H1 (cell line): Measurements from ENCODE around the gene BLTP3B. TPM values are rescaled to one million over a fixed set of nuclear protein-coding genes. Genes with fewer than 3 reads are reported as not detected.

Source experiments
- CTCF ChIA-PET: fragments of 300-600 bp; sonication (Branson Sonifier 250); formaldehyde crosslinking; loops from one replicate; lab custom pipeline; 2021; ENCODE audit not compliant: partially characterized antibody; lab: Charles Lee
- POLR2A ChIA-PET: fragments of 300-600 bp; sonication (Branson Sonifier 250); formaldehyde crosslinking; loops from one replicate; lab custom pipeline; 2021; ENCODE audit warnings: inconsistent platforms; ENCODE audit not compliant: partially characterized antibody; lab: Charles Lee
- DNase-seq, 2 experiments: peaks; one replicate each; pipeline versions ENCODE4 v3.0.0 to v3.0.0-alpha.2; 2010 to 2022; ENCODE audit warnings: low spot score in 2 of 2, low read depth in 1 of 2, mixed read lengths in 1 of 2
- FAIRE-seq: peaks from 2 replicates; lab custom pipeline; 2011; peaks lifted over from hg19 to GRCh38; lab: Jason Lieb, UNC
- H2AFZ ChIP-seq: 2 replicates; pipeline ENCODE4 v1.8.1; 2012; ENCODE audit warnings: low read length, inconsistent platforms
- H2AK5ac ChIP-seq: 2 replicates; pipeline ENCODE4 v1.6.1; 2013; ENCODE audit warnings: low read depth, low read length
- H2BK120ac ChIP-seq: replicated peaks from 2 replicates; pipeline ENCODE3; 2013; ENCODE audit warnings: low read depth, low read length, inconsistent platforms
- H2BK12ac ChIP-seq: 2 replicates; pipeline ENCODE4 v1.6.1; 2013; ENCODE audit warnings: low read depth, low read length
- H2BK15ac ChIP-seq: 2 replicates; pipeline ENCODE4 v1.6.1; 2013; ENCODE audit warnings: low read length
- H2BK20ac ChIP-seq: 2 replicates; pipeline ENCODE4 v1.6.1; 2013; ENCODE audit warnings: low read length
- H2BK5ac ChIP-seq: 2 replicates; pipeline ENCODE4 v1.6.1; 2013; ENCODE audit warnings: low read depth, low read length
- H3K14ac ChIP-seq: 2 replicates; pipeline ENCODE4 v1.6.1; 2013; ENCODE audit warnings: inconsistent platforms; ENCODE audit not compliant: insufficient read length
- H3K18ac ChIP-seq: 2 replicates; pipeline ENCODE4 v1.6.1; 2013; ENCODE audit warnings: low read length; ENCODE audit errors: extremely low read depth
- H3K23ac ChIP-seq: 2 replicates; pipeline ENCODE4 v1.6.1; 2013; ENCODE audit warnings: inconsistent platforms; ENCODE audit not compliant: insufficient read length
- H3K23me2 ChIP-seq: 2 replicates; pipeline ENCODE4 v1.6.1; 2013; ENCODE audit warnings: low read depth, low read length
- H3K27ac ChIP-seq: 2 replicates; pipeline ENCODE4 v1.6.1; 2011; ENCODE audit warnings: low read depth, low read length, inconsistent platforms
- H3K27me3 ChIP-seq, 4 experiments: replicated peaks in 1 of 4; 1 replicate in 1 of 4; 2 replicates in 3 of 4; pipeline versions ENCODE4 v1.6.1 to v1.8.1; 2011 to 2013; ENCODE audit warnings: low read length in 3 of 4, mild to moderate bottlenecking in 3 of 4, inconsistent platforms in 2 of 4, mixed read lengths in 2 of 4, moderate library complexity in 1 of 4; ENCODE audit not compliant: control insufficient read depth in 3 of 4, insufficient read depth in 3 of 4; ENCODE audit errors: extremely low read depth in 1 of 4
- H3K36me3 ChIP-seq, 4 experiments: 2 replicates each; pipeline versions ENCODE4 v1.6.1 to v1.8.1; 2011 to 2013; ENCODE audit warnings: mild to moderate bottlenecking in 4 of 4, low read length in 3 of 4, moderate library complexity in 2 of 4, control low read depth in 1 of 4, inconsistent platforms in 1 of 4; ENCODE audit not compliant: insufficient read depth in 4 of 4, control insufficient read depth in 2 of 4
- H3K4ac ChIP-seq: replicated peaks from 2 replicates; pipeline ENCODE3; 2013; ENCODE audit warnings: low read length, low read depth, mixed read lengths, inconsistent platforms; ENCODE audit not compliant: insufficient read length
- H3K4me1 ChIP-seq, 4 experiments: replicated peaks in 1 of 4; 1 replicate in 1 of 4; 2 replicates in 3 of 4; pipeline versions ENCODE4 v1.6.1 to v1.8.1; 2011 to 2013; ENCODE audit warnings: low read length in 3 of 4, inconsistent platforms in 2 of 4, mixed read lengths in 1 of 4; ENCODE audit not compliant: insufficient read depth in 4 of 4, control insufficient read depth in 3 of 4
- H3K4me2 ChIP-seq, 2 experiments: 2 replicates each; pipeline versions ENCODE4 v1.6.1 to v1.8.1; 2011 to 2013; ENCODE audit warnings: low read depth in 2 of 2, low read length in 2 of 2, control low read depth in 1 of 2, inconsistent platforms in 1 of 2, mild to moderate bottlenecking in 1 of 2; ENCODE audit not compliant: insufficient read depth in 1 of 2
- H3K4me3 ChIP-seq, 4 experiments: fragments of 200-600, 300-600 bp in 1 of 4; sonication (generic), shearing (Covaris generic), sonication (Bioruptor Twin) in 1 of 4; 2 replicates each; pipeline versions ENCODE4 v1.5.1 to v1.8.1; 2011 to 2016; ENCODE audit warnings: low read length in 4 of 4, low read depth in 3 of 4, control low read depth in 2 of 4, inconsistent platforms in 2 of 4, mild to moderate bottlenecking in 2 of 4, mixed read lengths in 1 of 4, moderate library complexity in 1 of 4; ENCODE audit not compliant: insufficient read depth in 2 of 4; ENCODE audit errors: extremely low read depth in 1 of 4
- H3K56ac ChIP-seq: replicated peaks from 2 replicates; pipeline ENCODE3; 2013; ENCODE audit warnings: low read depth, mild to moderate bottlenecking, mixed read lengths, low read length, inconsistent platforms; ENCODE audit not compliant: insufficient read length
- H3K79me1 ChIP-seq: 2 replicates; pipeline ENCODE4 v1.6.1; 2013; ENCODE audit warnings: low read depth, low read length, control low read depth
- H3K79me2 ChIP-seq, 2 experiments: 2 replicates each; pipeline versions ENCODE4 v1.6.1 to v1.8.1; 2012 to 2013; ENCODE audit warnings: low read length in 2 of 2, mild to moderate bottlenecking in 2 of 2, inconsistent platforms in 1 of 2; ENCODE audit not compliant: insufficient read depth in 2 of 2, control insufficient read depth in 1 of 2
- H3K9ac ChIP-seq, 4 experiments: replicated peaks in 1 of 4; 1 replicate in 1 of 4; 2 replicates in 3 of 4; pipeline versions ENCODE4 v1.6.1 to v1.8.1; 2011 to 2013; ENCODE audit warnings: low read depth in 3 of 4, low read length in 3 of 4, control low read depth in 2 of 4, mild to moderate bottlenecking in 2 of 4, moderate library complexity in 2 of 4, inconsistent platforms in 1 of 4; ENCODE audit errors: extremely low read depth in 1 of 4
- H3K9me3 ChIP-seq, 2 experiments: 2 replicates each; pipeline versions ENCODE4 v1.6.1 to v1.8.1; 2012 to 2013; ENCODE audit warnings: mild to moderate bottlenecking in 2 of 2, moderate library complexity in 2 of 2, control low read depth in 1 of 2, inconsistent platforms in 1 of 2, low read depth in 1 of 2, low read length in 1 of 2, mixed read lengths in 1 of 2; ENCODE audit not compliant: insufficient read depth in 2 of 2
- H4K20me1 ChIP-seq, 2 experiments: replicated peaks in 1 of 2; 2 replicates each; pipeline versions ENCODE3 to v1.8.1; 2011 to 2013; ENCODE audit warnings: inconsistent platforms in 2 of 2, low read length in 2 of 2, mild to moderate bottlenecking in 1 of 2; ENCODE audit not compliant: insufficient read depth in 2 of 2, control insufficient read depth in 1 of 2
- H4K5ac ChIP-seq: 2 replicates; pipeline ENCODE4 v1.6.1; 2013; ENCODE audit warnings: low read length, low read depth, mixed read lengths, inconsistent platforms; ENCODE audit not compliant: insufficient read length
- H4K8ac ChIP-seq: 2 replicates; pipeline ENCODE4 v1.8.0; 2013; ENCODE audit warnings: mild to moderate bottlenecking, moderate library complexity, low read length, inconsistent platforms; ENCODE audit not compliant: insufficient read depth; ENCODE audit errors: extremely low read depth
- H4K91ac ChIP-seq: replicated peaks from 2 replicates; pipeline ENCODE3; 2013; ENCODE audit warnings: low read length, mixed read lengths, inconsistent platforms; ENCODE audit not compliant: insufficient read length
- ASH2L ChIP-seq: fragments of 200-600, 300-600 bp; sonication (generic); IDR thresholded peaks from one replicate; pipeline ENCODE4 v1.7.1; 2017; ENCODE audit warnings: low read length
- BRCA1 ChIP-seq: IDR thresholded peaks from 2 replicates; pipeline ENCODE4 v1.6.1; 2012; ENCODE audit warnings: low read depth, low read length, improper control_type of control experiment
- CBX8 ChIP-seq: fragments of 300-800, 300-1000 bp; sonication (generic); IDR thresholded peaks from 2 replicates; pipeline ENCODE4 v1.7.1; 2016; ENCODE audit warnings: low read depth, low read length, borderline replicate concordance
- EGR1 ChIP-seq: IDR thresholded peaks from 2 replicates; pipeline ENCODE4 v1.6.1; 2011; ENCODE audit warnings: low read depth, low read length, borderline replicate concordance
- HDAC6 ChIP-seq: IDR thresholded peaks from one replicate; pipeline ENCODE4 v1.7.1; 2012; ENCODE audit warnings: low read depth, mild to moderate bottlenecking, inconsistent platforms, low read length, moderate library complexity
- KDM1A ChIP-seq: fragments of 200-600, 300-600 bp; sonication (generic); IDR thresholded peaks from 2 replicates; pipeline ENCODE4 v1.7.1; 2016; ENCODE audit warnings: mild to moderate bottlenecking, low read length, borderline replicate concordance
- MAX ChIP-seq: IDR thresholded peaks from 2 replicates; pipeline ENCODE4 v1.6.1; 2012; ENCODE audit warnings: inconsistent platforms
- PHF8 ChIP-seq: fragments of 200-600 bp; sonication (generic); conservative IDR thresholded peaks from 2 replicates; pipeline ENCODE4 v1.7.1; 2012; ENCODE audit warnings: low read depth, mild to moderate bottlenecking, inconsistent platforms, low read length, moderate library complexity
- POLR2A ChIP-seq, 2 experiments: IDR thresholded peaks; 1 replicate in 1 of 2; 2 replicates in 1 of 2; pipeline ENCODE4 v1.6.1; 2011; ENCODE audit warnings: low read depth in 2 of 2, low read length in 2 of 2, mild to moderate bottlenecking in 2 of 2; ENCODE audit errors: control extremely low read depth in 1 of 2
- POLR2AphosphoS5 ChIP-seq: IDR thresholded peaks from 2 replicates; pipeline ENCODE4 v1.6.1; 2011; ENCODE audit warnings: low read depth, low read length
- RAD21 ChIP-seq, 2 experiments: IDR thresholded peaks in 1 of 2; conservative IDR thresholded peaks in 1 of 2; 2 replicates each; pipeline ENCODE4 v1.6.1; 2011; ENCODE audit warnings: low read depth in 2 of 2, low read length in 2 of 2, improper control_type of control experiment in 1 of 2, inconsistent platforms in 1 of 2, mild to moderate bottlenecking in 1 of 2, moderate library complexity in 1 of 2
- RNF2 ChIP-seq: fragments of 200-900, 300-1000 bp; sonication (generic); IDR thresholded peaks from 2 replicates; pipeline ENCODE4 v1.7.1; 2016; ENCODE audit warnings: borderline replicate concordance, low read depth, mild to moderate bottlenecking, antibody characterized with exemption, low read length; ENCODE audit not compliant: poor library complexity, severe bottlenecking; ENCODE audit errors: missing control alignments
- SIRT6 ChIP-seq: IDR thresholded peaks from one replicate; pipeline ENCODE4 v1.7.1; 2012; ENCODE audit warnings: low read length, inconsistent platforms
- SRF ChIP-seq: IDR thresholded peaks from 2 replicates; pipeline ENCODE4 v1.6.1; 2011; ENCODE audit warnings: mild to moderate bottlenecking, low read depth, low read length, moderate library complexity
- WGBS, 2 experiments: shearing (Covaris generic) in 1 of 2; methylation state at CpG; one replicate each; pipeline versions ENCODE4 v1.1.6 to v1.1.7; 2013 to 2015; ENCODE audit warnings: low lambda C conversion rate in 2 of 2, mixed read lengths in 2 of 2, inconsistent platforms in 1 of 2, low coverage in 1 of 2, missing lambda C conversion rate in 1 of 2; ENCODE audit not compliant: insufficient replicate concordance in 2 of 2, insufficient coverage in 1 of 2, insufficient read length in 1 of 2; ENCODE audit errors: extremely low coverage in 1 of 2, missing lambda C conversion rate in 1 of 2; 5-methylcytosine and 5-hydroxymethylcytosine counted together
- polyA plus RNA-seq, 7 experiments: library from polyadenylated mRNA; depleted of rRNA in 3 of 7; stranded (reverse) in 5 of 7; unstranded in 2 of 7; fragments of >200 nt in 5 of 7; fragments of 200-250 nt in 2 of 7; gene quantifications; 1 replicate in 5 of 7; 2 replicates in 1 of 7; 4 replicates in 1 of 7; pipeline versions ENCODE4 v1.2.1 to v1.2.3, GENCODE V29; 2011 to 2013; ENCODE audit warnings: missing spikeins in 2 of 7, mixed read lengths in 2 of 7
- total RNA-seq: library from RNA; stranded (reverse); fragmentation: NEBNext Ultra II Directional; extraction: Animal tissue kit (Norgen Biotek cat#: 25700); gene quantifications from 2 replicates; pipeline ENCODE4 v1.2.1, GENCODE V29; 2021

BLTP3B gene
- total and polyA plus RNA-seq, 2 of the 8 experiments (the other 6 are each of a cell fraction or from before 2014, with no cell fraction given): 7.0 to 28.6 TPM

DNA sequence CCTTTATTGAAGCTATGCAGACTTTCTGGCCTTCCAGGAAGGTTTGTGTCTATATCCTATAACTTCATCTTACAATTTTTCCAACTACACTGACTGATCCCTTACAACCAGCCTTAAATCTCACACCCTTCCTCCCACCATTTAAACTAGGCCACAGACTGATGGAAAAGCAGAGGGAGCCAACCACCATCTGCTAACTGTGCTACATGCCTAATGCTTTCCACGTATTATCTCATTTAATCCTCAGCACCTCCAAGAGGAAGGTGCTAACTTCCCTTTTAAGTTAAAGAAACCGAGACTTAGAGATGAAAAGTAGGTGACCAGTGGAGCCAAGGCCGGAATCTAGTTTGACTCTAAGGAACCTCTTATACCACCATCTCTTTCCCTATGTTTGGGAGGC is 22.7 kb upstream of the BLTP3B start:
- no peaks in the 10 kb centered on the region for H4K20me1 ChIP-seq
- H2BK20ac ChIP-seq: no peak overlapping the region
- H2AFZ ChIP-seq: no peak overlapping the region
- no peak overlapping the region for H2BK5ac ChIP-seq
- H2BK15ac ChIP-seq: no peak overlapping the region
- no peak overlapping the region for H4K5ac ChIP-seq
- no peak overlapping the region for H3K56ac ChIP-seq
- H3K23ac ChIP-seq: no peak overlapping the region
- DNase-seq (no peak), FAIRE-seq (no peak)
- no peak overlapping the region for H3K27ac ChIP-seq
- H3K23me2 ChIP-seq: no peaks in the 10 kb centered on the region
- H3K4me3 ChIP-seq: no peak overlapping the region
- 89% methylated on average over 3 of the region's 3 CpGs; no CpG with 5 or more reads in 1 of the 2 experiments for WGBS, 2 experiments
- POLR2A ChIA-PET: interaction anchor here (1.6 to 2.9 kb wide), 3 partner anchors 8 to 61 kb away, joined by 3 to 9 read pairs (median 9); no protein-coding TSS in a partner anchor
- H2BK12ac ChIP-seq: no peak overlapping the region
- peaks cover 2 to 8% (median 4%) of the 10 kb centered on the region in 4 experiments; a peak in 4 of 7 replicates for H3K4me1 ChIP-seq
- H3K4ac ChIP-seq: no peak overlapping the region
- no peak overlapping the region for H4K8ac ChIP-seq
- no peaks in the 10 kb centered on the region for H3K79me1 ChIP-seq
- no peak overlapping the region for H3K14ac ChIP-seq
- no peaks in the 10 kb centered on the region for H3K27me3 ChIP-seq
- H4K91ac ChIP-seq: no peak overlapping the region
- no peak overlapping the region for H3K9ac ChIP-seq
- CTCF ChIA-PET: interaction anchor here (1.9 to 6.3 kb wide), 3 partner anchors 12 to 27 kb away, joined by 7 to 50 read pairs (median 7); no protein-coding TSS in a partner anchor
- H3K9me3 ChIP-seq: peaks cover 3 to 4% of the 10 kb centered on the region in 2 experiments; a peak in 1 of 4 replicates
- H2AK5ac ChIP-seq: no peak overlapping the region
- H3K79me2 ChIP-seq: no peaks in the 10 kb centered on the region
- H3K36me3 ChIP-seq: peaks cover 0 to 17% (median 2%) of the 10 kb centered on the region in 4 experiments; a peak in 3 of 8 replicates
- no peak overlapping the region for H3K4me2 ChIP-seq
- H2BK120ac ChIP-seq: no peak overlapping the region
- H3K18ac ChIP-seq: no peak overlapping the region
- TF ChIP-seq EGR1 (no peak), SIRT6 (no peak), POLR2A (IDR thresholded peaks at IDR 0.05; ENCODE audit: control extremely low read depth in 1 of 2, low read depth in 2 of 2, low read length in 2 of 2) (no peak), BRCA1 (no peak), RNF2 (no peak), HDAC6 (no peak), KDM1A (no peak), POLR2AphosphoS5 (no peak), SRF (no peak), ASH2L (no peak), PHF8 (no peak), MAX (no peak), CBX8 (no peak), RAD21 (IDR thresholded peaks at IDR 0.05 in 1 of 2, conservative IDR thresholded peaks at IDR 0.05 in 1 of 2; ENCODE audit: low read depth in 2 of 2, low read length in 2 of 2) (no peak)
